COLO668 (cell line): ENCODE results near the gene LPP.

Experiments
- DNase-seq: peaks from one replicate; lab custom pipeline; 2025; ENCODE audit not compliant: unreplicated experiment; lab: John Stamatoyannopoulos, UW

LPP gene

GRCh38 chr3:188578576-188579363 is 424.8 kb downstream of the LPP start:
- no peak for DNase-seq

GRCh38 chr3:188580223-188580622 is 426.3 kb downstream of the LPP start:
- DNase-seq: no peak

GRCh38 chr3:188580659-188581058 is 426.7 kb downstream of the LPP start:
- DNase-seq: no peak

- DNase-seq: no peak
These were observed 427.4 kb downstream of the LPP start for GRCh38 chr3:188581365-188581764.

- DNase-seq: no peak
These were observed 427.8 kb downstream of the LPP start for GRCh38 chr3:188581792-188582191.

- DNase-seq: no peak
These were observed 429.6 kb downstream of the LPP start for GRCh38 chr3:188583341-188584161.

- DNase-seq: no peak
These were observed 430.2 kb downstream of the LPP start for GRCh38 chr3:188584162-188584529.

GRCh38 chr3:188584958-188585689 is 431.2 kb downstream of the LPP start:
- no peak for DNase-seq

GRCh38 chr3:188589071-188589470 is 435.1 kb downstream of the LPP start:
- no peak for DNase-seq

- no peak for DNase-seq
These were observed 435.8 kb downstream of the LPP start for GRCh38 chr3:188589771-188590170.

GRCh38 chr3:188590557-188590956 is 436.6 kb downstream of the LPP start:
- no peak for DNase-seq

- DNase-seq: no peak
These were observed 440.2 kb downstream of the LPP start for GRCh38 chr3:188594139-188594538.

GRCh38 chr3:188595890-188596376 is 442.0 kb downstream of the LPP start:
- no peak for DNase-seq

GRCh38 chr3:188598894-188599293 is 444.9 kb downstream of the LPP start:
- no peak for DNase-seq

GRCh38 chr3:188602111-188602510 is 448.2 kb downstream of the LPP start:
- no peak for DNase-seq

GRCh38 chr3:188602620-188603019 is 448.7 kb downstream of the LPP start:
- DNase-seq: no peak

GRCh38 chr3:188604651-188605050 is 450.7 kb downstream of the LPP start:
- DNase-seq: no peak

- DNase-seq: no peak
These were observed 451.3 kb downstream of the LPP start for GRCh38 chr3:188605231-188605630.

- DNase-seq: no peak
These were observed 451.9 kb downstream of the LPP start for GRCh38 chr3:188605905-188606304.

GRCh38 chr3:188607805-188608315 is 453.9 kb downstream of the LPP start:
- no peak for DNase-seq

- no peak for DNase-seq
These were observed 454.4 kb downstream of the LPP start for GRCh38 chr3:188608401-188608800.
